Skeletal muscle satellite cell (primary cell): ENCODE measurements around the gene LRP1B.
"Not testable (repeated sequence)": the region's sequence is repeated elsewhere in the genome, so short reads cannot be mapped to it uniquely, and the experiment has no call there.

Experiments used
- H3K27me3 ChIP-seq: 2 replicates; pipeline ENCODE4 v1.7.0; 2013; ENCODE audit warnings: low read length; ENCODE audit not compliant: control insufficient read depth, insufficient read depth
- H3K36me3 ChIP-seq: 2 replicates; pipeline ENCODE4 v1.7.0; 2013; ENCODE audit warnings: mild to moderate bottlenecking, control low read depth, low read length; ENCODE audit not compliant: insufficient read depth
- H3K4me1 ChIP-seq: 2 replicates; pipeline ENCODE4 v1.7.0; 2013; ENCODE audit warnings: low read length; ENCODE audit not compliant: control insufficient read depth, insufficient read depth
- H3K4me2 ChIP-seq: 2 replicates; pipeline ENCODE4 v1.7.0; 2013; ENCODE audit warnings: mild to moderate bottlenecking, low read length
- H3K4me3 ChIP-seq: 2 replicates; pipeline ENCODE4 v1.7.0; 2013; ENCODE audit warnings: low read length
- H3K9ac ChIP-seq: 2 replicates; pipeline ENCODE4 v1.7.0; 2013; ENCODE audit warnings: mild to moderate bottlenecking, low read depth, low read length, moderate library complexity
- H3K9me3 ChIP-seq: replicated peaks from 2 replicates; pipeline ENCODE4 v1.7.0; 2013; ENCODE audit warnings: mild to moderate bottlenecking, control low read depth, low read length

The LRP1B gene

DNA sequence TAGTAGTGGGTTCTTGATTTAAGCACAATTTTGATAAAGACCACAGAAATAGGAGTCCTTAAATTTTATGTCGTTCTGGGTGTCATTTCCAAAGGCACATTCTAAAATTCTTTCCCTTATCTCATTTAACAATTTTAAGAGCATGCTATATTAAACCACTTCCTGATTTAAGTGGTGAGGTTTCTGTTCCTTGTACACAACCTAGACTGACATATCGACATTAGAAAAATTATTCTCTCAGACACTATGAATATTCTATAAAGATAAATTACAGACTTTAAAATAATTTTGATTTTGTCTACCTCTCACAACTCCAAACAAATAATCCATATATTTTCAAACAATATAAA is 923.8 kb downstream of the LRP1B start:
- no peak overlapping the region for H3K4me2 ChIP-seq
- no peaks in the 10 kb centered on the region for H3K36me3 ChIP-seq
- H3K9ac ChIP-seq, result no peak overlapping the region
- no peaks in the 10 kb centered on the region for H3K9me3 ChIP-seq
- no peaks in the 10 kb centered on the region for H3K4me1 ChIP-seq
- no peak overlapping the region for H3K4me3 ChIP-seq
- no peaks in the 10 kb centered on the region for H3K27me3 ChIP-seq

DNA sequence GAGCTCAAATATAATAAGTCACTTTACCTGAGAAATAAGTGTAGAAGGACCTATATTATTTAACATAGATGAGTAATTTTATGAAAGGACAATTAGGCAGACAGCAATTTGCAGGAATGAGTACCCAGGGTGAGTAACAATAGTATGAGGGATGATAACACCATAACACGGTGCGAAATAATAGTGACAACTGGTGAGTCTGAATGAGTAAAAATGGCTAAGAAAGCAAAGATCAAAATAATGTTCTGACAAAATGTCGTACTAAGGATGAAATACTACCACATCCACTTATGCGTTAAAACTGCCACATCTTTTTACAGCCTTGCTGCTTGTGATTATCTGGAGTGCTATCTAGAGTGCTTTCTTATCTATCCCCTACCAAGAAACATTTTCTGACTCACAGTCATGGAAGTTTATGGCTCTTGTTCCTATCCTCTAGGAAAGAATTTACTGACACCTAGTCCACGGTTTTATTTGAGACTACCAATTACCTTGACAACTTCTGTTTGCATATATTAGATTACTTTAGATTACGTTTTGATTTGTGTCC is 929.7 kb downstream of the LRP1B start:
- Histone ChIP-seq H3K4me2 (no peak overlapping the region), H3K4me3 (no peak overlapping the region), H3K27me3 (no peaks in the 10 kb centered on the region), H3K9me3 (no peaks in the 10 kb centered on the region), H3K9ac (no peak overlapping the region), H3K4me1 (no peaks in the 10 kb centered on the region), H3K36me3 (no peaks in the 10 kb centered on the region)

DNA sequence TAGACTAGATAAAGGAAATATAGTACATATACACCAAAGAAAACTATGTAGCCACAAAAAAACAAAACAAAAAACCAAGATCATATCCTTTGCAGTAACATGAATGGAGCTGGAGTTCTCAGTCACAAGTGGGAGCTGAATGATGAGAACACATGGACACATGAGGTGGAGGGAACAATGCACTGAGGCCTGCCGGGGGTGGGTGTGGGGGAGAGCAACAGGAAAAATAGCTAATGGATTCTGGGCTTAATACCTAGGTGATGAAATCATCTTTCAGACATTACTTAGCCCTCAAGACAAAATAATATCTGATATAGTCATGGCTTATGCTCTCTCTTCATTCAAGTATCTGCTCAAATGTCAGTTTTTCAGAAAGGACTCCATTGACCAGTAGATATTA is 930.6 kb downstream of the LRP1B start:
- Histone ChIP-seq H3K36me3 (no peaks in the 10 kb centered on the region), H3K4me3 (no peak overlapping the region), H3K4me2 (no peak overlapping the region), H3K9me3 (no peaks in the 10 kb centered on the region), H3K4me1 (no peaks in the 10 kb centered on the region), H3K27me3 (no peaks in the 10 kb centered on the region), H3K9ac (no peak overlapping the region)

DNA sequence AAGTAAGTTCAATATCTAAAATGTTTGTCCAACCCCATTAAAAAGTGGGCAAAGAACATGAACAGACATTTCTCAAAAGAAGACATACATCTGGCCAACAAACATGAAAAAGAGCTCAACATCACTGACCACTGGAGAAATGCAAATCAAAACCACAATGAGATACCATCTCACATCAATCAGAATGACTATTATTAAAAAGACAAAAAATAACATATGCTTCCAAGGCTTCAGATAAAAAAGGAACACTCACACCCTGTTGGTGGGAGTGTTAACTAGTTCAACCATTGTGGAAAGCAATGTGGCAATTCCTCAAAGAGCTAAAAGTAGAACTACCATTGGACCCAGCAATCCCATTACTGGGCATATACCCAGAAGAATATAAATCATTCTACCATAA is 931.1 kb downstream of the LRP1B start:
- Histone ChIP-seq H3K9me3 (no peaks in the 10 kb centered on the region), H3K4me2 (no peak overlapping the region), H3K27me3 (no peaks in the 10 kb centered on the region), H3K36me3 (no peaks in the 10 kb centered on the region), H3K9ac (no peak overlapping the region), H3K4me3 (no peak overlapping the region), H3K4me1 (no peaks in the 10 kb centered on the region)

DNA sequence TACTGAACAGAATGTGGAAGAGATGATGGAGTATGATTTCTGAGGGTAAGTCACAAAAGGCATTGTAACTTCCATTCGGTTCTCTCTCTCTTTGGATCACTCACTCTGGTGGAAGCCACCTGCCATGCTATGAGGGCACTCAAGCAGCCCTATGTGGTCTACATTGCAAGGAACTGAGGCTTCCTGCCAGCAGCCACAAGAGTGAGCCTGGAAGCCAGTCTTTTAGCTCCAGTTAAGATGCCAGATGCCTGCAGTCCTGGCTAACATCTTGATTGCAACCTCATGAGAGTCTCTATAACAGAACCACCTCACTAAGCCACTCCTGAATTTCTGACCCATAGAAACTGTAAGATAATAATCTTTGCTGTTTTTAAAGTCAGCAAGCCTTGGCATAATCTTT is 935.7 kb downstream of the LRP1B start:
- H3K4me2 ChIP-seq, result no peak overlapping the region
- no peaks in the 10 kb centered on the region for H3K36me3 ChIP-seq
- H3K9me3 ChIP-seq, result no peaks in the 10 kb centered on the region
- no peaks in the 10 kb centered on the region for H3K27me3 ChIP-seq
- no peak overlapping the region for H3K9ac ChIP-seq
- H3K4me3 ChIP-seq, result no peak overlapping the region
- H3K4me1 ChIP-seq, result no peaks in the 10 kb centered on the region

DNA sequence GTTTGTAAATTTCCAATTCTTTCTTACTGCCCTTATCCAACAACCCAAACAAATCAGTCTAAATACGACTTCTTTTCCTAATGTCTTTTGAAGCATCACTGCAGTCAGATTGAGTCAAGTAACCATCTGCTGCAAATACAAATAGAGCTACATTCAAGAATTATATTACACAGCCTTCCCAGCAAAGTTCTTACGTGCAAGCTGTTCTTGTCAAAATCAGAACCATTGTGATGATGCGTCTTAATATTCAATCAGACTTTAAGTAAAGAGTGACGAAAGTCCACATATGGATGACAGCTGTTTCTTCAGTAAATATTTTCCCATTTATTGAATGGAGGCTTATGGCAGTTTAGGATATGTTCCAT is 943.8 kb downstream of the LRP1B start:
- H3K4me1 ChIP-seq, result no peaks in the 10 kb centered on the region
- no peak overlapping the region for H3K4me2 ChIP-seq
- no peak overlapping the region for H3K4me3 ChIP-seq
- H3K36me3 ChIP-seq, result no peaks in the 10 kb centered on the region
- H3K27me3 ChIP-seq, result no peaks in the 10 kb centered on the region
- no peak overlapping the region for H3K9ac ChIP-seq
- H3K9me3 ChIP-seq, result no peaks in the 10 kb centered on the region

DNA sequence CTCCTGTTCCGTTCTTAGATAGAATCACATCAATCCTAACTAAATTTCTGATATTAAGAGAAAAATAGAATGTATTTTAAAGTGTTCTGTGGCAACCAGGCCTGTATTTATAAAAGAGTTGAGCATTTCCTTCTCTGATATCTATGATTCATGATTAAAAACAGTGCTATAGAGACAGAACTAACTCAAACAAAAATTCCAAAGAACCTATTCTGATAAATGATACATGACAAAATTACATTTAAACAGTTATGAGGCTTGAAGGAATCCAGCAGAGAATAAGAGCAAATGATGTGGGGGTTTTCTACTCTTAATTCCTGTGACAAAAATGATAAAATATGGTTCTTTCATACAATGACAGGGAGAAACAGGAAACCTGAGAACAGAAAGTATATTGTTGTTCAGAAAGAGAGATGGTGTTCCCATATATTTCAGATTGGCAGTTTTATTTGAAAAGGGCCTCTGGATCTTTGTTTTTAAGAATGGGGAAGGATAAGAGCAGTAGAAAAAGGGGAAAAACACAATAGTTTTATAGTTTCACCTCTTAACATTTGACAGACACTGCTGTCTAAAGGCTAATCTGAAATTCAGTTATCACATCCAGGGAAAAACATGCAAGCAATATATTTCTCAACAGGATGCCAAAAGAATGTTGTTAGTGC is 944.3 kb downstream of the LRP1B start:
- Histone ChIP-seq H3K27me3 (no peaks in the 10 kb centered on the region), H3K4me2 (no peak overlapping the region), H3K4me3 (no peak overlapping the region), H3K36me3 (no peaks in the 10 kb centered on the region), H3K4me1 (no peaks in the 10 kb centered on the region), H3K9ac (no peak overlapping the region), H3K9me3 (no peaks in the 10 kb centered on the region)

DNA sequence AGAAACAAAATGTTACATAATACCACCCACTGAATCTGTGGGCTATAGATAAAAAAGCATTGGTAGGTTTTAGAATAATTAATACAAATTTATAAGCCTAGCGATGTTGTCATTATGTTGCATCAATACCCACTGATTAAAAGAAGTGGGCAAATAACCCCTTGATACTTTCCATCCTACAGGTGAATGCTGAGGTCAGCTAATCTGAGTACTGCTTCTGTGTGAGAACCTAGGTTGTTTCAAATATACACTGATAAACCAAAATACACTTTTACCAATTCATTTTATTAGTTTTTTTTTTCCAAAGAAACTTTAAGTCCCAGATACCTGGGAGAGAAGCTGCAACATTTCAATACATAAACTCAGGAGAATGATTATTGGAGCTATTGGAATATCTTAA is 948.6 kb downstream of the LRP1B start:
- Histone ChIP-seq H3K27me3 (no peaks in the 10 kb centered on the region), H3K4me3 (no peak overlapping the region), H3K4me2 (no peak overlapping the region), H3K4me1 (no peaks in the 10 kb centered on the region), H3K9ac (no peak overlapping the region), H3K36me3 (no peaks in the 10 kb centered on the region), H3K9me3 (no peaks in the 10 kb centered on the region)

DNA sequence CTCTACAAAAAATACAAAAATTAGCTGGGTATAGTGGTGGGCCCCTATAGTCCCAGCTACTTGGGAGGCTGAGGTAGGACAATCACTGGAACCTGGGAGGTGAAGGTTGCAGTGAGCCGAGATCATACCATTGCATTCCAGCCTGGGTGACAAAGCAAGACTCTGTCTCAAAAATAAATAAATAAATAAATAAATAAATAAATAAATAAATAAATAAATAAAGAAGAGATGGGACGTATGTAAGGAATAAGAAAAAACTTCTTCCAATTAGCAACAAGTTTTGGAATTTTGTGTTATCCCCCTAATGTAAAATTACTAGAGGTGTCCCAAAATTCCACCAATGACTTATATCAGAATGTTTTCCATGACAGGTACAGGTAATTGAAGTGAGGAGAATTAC is 961.7 kb downstream of the LRP1B start:
- H3K4me2 ChIP-seq, H3K36me3 ChIP-seq, H3K9ac ChIP-seq, H3K4me3 ChIP-seq, H3K27me3 ChIP-seq, H3K9me3 ChIP-seq, H3K4me1 ChIP-seq: not testable (repeated sequence)

DNA sequence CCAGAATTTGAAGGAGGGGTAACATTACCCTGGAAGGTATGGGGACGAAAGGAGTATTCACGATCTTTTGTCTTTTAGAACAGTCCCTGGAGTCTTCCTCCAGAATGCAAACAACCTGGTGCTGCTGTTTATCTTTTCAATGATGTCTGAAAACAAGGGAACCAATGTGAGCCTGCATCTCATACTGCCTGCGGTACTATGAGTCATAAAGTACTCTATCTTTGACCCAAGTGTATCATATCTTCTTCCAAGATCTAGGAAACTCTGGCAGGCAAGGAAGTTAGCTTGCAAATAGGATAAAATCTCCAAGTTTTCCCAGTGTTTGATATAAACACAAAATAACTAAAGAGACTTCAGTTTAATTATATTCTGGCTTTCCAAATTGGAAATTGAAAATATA is 968.5 kb downstream of the LRP1B start:
- Histone ChIP-seq H3K36me3 (no peaks in the 10 kb centered on the region), H3K9ac (no peak overlapping the region), H3K4me1 (no peaks in the 10 kb centered on the region), H3K4me2 (no peak overlapping the region), H3K4me3 (no peak overlapping the region), H3K9me3 (no peaks in the 10 kb centered on the region), H3K27me3 (no peaks in the 10 kb centered on the region)

DNA sequence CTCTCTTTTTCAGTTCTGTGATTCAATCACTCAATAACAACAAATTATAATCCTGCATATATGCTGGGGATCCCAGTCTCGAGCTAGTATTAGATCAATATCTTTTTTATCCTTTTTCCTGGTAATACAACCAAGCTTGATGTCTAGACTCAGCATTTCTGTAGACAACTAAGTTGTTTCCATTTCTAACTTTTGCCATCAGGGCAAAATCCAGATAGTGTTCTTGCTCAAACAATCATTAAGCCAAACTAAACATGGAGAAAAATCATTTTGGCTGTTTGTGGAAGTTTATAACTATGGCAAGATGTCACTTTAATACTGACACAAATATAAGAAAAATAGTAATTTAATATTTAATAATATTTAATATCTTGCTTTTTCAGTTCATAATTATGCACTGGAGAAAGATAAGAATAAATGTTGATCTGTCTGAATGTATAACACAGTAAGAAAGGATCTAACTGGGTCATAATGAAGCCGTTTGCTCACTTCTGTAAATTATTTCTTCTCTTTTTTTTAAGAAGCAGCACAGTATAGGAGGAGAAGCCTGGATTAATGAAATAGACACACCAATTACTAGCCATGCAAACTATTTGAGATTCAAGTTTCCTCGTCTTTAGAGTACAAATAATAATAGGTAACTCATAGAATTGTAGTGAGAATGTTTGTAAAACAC is 979.1 kb downstream of the LRP1B start:
- Histone ChIP-seq H3K9me3 (no peaks in the 10 kb centered on the region), H3K4me1 (no peaks in the 10 kb centered on the region), H3K9ac (no peak overlapping the region), H3K36me3 (no peaks in the 10 kb centered on the region), H3K4me3 (no peak overlapping the region), H3K27me3 (no peaks in the 10 kb centered on the region), H3K4me2 (no peak overlapping the region)

DNA sequence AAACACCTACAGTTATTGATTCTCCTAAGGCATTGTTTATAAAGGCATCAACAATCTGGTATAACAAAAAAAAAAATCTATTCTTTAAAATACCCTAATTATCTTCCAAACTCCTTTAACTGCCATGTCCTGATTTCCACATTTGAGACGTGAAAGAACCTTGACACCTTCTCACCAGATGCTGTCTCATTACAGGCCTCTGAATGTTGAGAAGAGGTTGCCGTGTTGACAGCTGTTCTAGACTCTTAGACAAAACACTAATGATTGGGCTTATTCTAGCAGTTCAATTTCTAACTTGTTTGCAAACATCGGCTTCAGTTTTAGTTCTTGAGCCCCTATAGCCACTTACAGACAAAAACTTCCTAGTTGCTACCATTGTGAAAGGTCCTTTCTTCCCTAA is 988.8 kb downstream of the LRP1B start:
- H3K27me3 ChIP-seq, result no peaks in the 10 kb centered on the region
- no peak overlapping the region for H3K4me3 ChIP-seq
- H3K9me3 ChIP-seq, result no peaks in the 10 kb centered on the region
- no peaks in the 10 kb centered on the region for H3K4me1 ChIP-seq
- H3K36me3 ChIP-seq, result no peaks in the 10 kb centered on the region
- H3K4me2 ChIP-seq, result no peak overlapping the region
- H3K9ac ChIP-seq, result no peak overlapping the region
